ENCODE results near the gene SLIT3.

Gene SLIT3

DNA sequence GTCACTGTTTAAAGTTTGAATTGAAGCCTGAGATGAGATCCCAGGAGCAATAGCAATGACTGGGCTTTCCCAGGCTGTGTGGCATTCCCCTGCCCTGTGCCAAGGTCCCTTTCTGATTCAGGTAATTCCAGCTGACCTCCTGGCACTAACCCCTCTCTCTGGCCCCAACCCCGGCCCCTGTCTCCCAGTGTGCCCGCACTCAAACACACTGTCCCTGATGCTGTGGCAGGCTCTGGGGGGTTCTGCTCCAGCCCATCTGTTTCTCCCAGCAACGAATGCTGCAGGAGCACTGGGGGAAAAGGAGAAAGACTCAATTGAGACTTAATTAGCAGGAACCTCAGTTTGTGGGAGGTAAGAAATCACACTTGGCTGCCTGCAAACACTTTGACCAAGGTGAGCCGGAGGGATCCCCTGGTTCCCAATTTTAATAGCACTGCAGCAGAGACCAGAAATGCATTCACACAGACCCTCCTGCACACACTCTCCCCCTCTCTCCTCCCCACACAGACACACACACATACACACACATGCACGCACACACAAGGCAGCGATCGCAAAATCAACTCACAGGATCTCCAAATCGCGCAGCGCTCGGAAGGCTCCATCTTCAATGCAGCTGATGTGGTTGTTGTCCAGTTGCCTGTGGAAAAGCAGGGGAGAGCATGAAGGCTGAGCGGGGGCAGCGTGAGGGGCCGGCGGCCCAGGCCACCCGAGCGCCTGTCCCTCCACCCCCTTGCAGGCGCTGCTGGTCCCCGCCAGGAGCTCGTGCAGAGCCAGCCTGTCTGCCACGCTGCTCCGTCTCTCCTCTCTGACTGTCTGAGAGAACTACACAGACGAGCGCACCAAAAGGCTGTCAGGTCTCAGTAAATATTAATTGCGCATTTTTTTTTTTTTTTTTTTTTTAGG, 456.7 kb downstream of the SLIT3 start:
- H3K4me1 ChIP-seq (ENCODE audit: control insufficient read depth in 1 of 2, insufficient read depth in 2 of 2, low read length in 2 of 2): no peaks in the 10 kb centered on the region
- no peak overlapping the region for H3K4me3 ChIP-seq (ENCODE audit: low read depth in 1 of 2, low read length in 2 of 2)
- no peaks in the 10 kb centered on the region for H3K36me3 ChIP-seq (ENCODE audit: control insufficient read depth in 1 of 2, insufficient read depth in 2 of 2, low read length in 2 of 2)
- H3K27ac ChIP-seq (ENCODE audit: low read length): no peak overlapping the region
- H3K9me3 ChIP-seq (ENCODE audit: control insufficient read depth in 1 of 2, low read length in 2 of 2): no peaks in the 10 kb centered on the region
- no peaks in the 10 kb centered on the region for H3K27me3 ChIP-seq (ENCODE audit: low read depth, low read length)

DNA sequence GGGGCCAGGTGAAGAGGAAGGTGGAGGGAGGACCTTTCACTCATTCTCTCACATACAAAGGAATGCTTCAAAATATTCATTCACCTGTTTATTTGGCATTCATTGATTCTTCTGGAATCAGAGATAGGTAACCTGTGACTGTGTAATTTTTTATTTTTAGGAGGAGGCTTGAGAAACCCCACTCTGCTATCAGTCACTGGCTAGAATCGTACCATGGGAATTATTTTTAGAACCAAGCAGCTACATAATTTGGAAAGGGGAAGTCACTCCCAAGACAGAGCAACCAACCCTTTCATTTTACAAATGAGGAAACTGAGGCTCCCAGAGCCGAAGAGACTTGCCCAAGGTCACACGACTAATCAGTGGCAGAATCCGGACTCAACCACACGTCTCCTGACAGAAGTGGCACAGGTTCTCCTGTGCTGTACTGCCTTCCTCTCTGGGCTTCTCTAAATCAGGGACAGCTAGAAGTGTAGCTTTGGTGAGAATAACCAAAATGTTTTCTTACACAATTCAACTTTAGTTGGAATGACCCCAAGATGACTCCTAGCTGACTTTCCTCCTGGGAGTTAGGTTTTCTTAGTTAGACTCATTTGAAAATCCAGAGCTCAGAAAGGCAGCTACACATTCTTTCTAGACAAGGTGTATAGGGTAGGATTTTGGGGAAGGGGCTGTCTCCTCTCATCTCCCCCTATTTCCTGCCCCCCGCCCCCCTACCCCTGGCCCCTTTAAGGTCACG, 457.5 kb downstream of the SLIT3 start:
- H3K4me1 ChIP-seq (ENCODE audit: control insufficient read depth in 1 of 2, insufficient read depth in 2 of 2, low read length in 2 of 2): no peaks in the 10 kb centered on the region
- no peak overlapping the region for H3K4me3 ChIP-seq (ENCODE audit: low read depth in 1 of 2, low read length in 2 of 2)
- H3K27ac ChIP-seq (ENCODE audit: low read length): no peak overlapping the region
- no peaks in the 10 kb centered on the region for H3K27me3 ChIP-seq (ENCODE audit: low read depth, low read length)
- H3K9me3 ChIP-seq (ENCODE audit: control insufficient read depth in 1 of 2, low read length in 2 of 2): no peaks in the 10 kb centered on the region
- H3K36me3 ChIP-seq (ENCODE audit: control insufficient read depth in 1 of 2, insufficient read depth in 2 of 2, low read length in 2 of 2): no peaks in the 10 kb centered on the region

- no peaks in the 10 kb centered on the region for H3K36me3 ChIP-seq (ENCODE audit: control insufficient read depth in 1 of 2, insufficient read depth in 2 of 2, low read length in 2 of 2)
- H3K27me3 ChIP-seq (ENCODE audit: low read depth, low read length): no peaks in the 10 kb centered on the region
- no peak overlapping the region for H3K27ac ChIP-seq (ENCODE audit: low read length)
- no peak overlapping the region for H3K4me3 ChIP-seq (ENCODE audit: low read depth in 1 of 2, low read length in 2 of 2)
- H3K4me1 ChIP-seq (ENCODE audit: control insufficient read depth in 1 of 2, insufficient read depth in 2 of 2, low read length in 2 of 2): no peaks in the 10 kb centered on the region
- H3K9me3 ChIP-seq (ENCODE audit: control insufficient read depth in 1 of 2, low read length in 2 of 2): no peaks in the 10 kb centered on the region
These were observed 458.3 kb downstream of the SLIT3 start for GRCh38 chr5:168842571-168843205.

GRCh38 chr5:168837852-168838251, 463.1 kb downstream of the SLIT3 start:
- Histone ChIP-seq H3K27ac (ENCODE audit: low read length) (no peak overlapping the region), H3K27me3 (ENCODE audit: low read depth, low read length) (no peaks in the 10 kb centered on the region), H3K9me3 (ENCODE audit: control insufficient read depth in 1 of 2, low read length in 2 of 2) (no peaks in the 10 kb centered on the region), H3K4me1 (ENCODE audit: control insufficient read depth in 1 of 2, insufficient read depth in 2 of 2, low read length in 2 of 2) (no peaks in the 10 kb centered on the region), H3K36me3 (ENCODE audit: control insufficient read depth in 1 of 2, insufficient read depth in 2 of 2, low read length in 2 of 2) (no peaks in the 10 kb centered on the region), H3K4me3 (ENCODE audit: low read depth in 1 of 2, low read length in 2 of 2) (no peak overlapping the region)

DNA sequence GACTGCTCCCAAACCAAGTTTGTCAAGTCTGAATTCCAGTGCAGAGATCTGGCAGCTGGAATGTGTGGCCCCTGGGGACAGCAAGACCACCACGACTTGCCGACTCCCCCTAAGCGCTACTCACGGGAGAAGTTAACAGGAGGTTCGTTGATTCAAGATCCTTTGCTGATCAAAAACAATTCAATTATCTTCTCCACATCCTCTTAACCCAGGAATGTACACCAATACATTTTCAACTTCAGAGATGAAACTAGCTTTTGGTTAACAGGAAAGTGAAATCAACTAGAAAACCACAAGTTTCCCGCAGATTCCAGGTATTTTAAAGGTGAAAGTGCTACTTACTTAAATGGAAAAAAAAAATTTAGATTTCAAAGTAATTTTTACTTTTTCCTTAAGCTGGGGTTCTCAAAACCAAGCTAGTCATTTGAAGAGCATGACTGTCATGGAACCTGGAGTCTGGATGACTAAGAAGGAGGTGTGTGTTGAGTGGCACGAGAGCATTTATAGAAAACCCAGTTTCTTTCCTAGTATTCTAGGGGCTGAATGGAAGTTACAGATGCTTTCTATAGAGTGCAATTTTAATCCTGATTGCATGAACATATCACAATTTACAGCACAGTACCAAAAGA, 464.2 kb downstream of the SLIT3 start:
- H3K27me3 ChIP-seq (ENCODE audit: low read depth, low read length): no peaks in the 10 kb centered on the region
- no peaks in the 10 kb centered on the region for H3K9me3 ChIP-seq (ENCODE audit: control insufficient read depth in 1 of 2, low read length in 2 of 2)
- no peak overlapping the region for H3K4me3 ChIP-seq (ENCODE audit: low read depth in 1 of 2, low read length in 2 of 2)
- H3K4me1 ChIP-seq (ENCODE audit: control insufficient read depth in 1 of 2, insufficient read depth in 2 of 2, low read length in 2 of 2): no peaks in the 10 kb centered on the region
- H3K27ac ChIP-seq (ENCODE audit: low read length): no peak overlapping the region
- H3K36me3 ChIP-seq (ENCODE audit: control insufficient read depth in 1 of 2, insufficient read depth in 2 of 2, low read length in 2 of 2): no peaks in the 10 kb centered on the region

DNA sequence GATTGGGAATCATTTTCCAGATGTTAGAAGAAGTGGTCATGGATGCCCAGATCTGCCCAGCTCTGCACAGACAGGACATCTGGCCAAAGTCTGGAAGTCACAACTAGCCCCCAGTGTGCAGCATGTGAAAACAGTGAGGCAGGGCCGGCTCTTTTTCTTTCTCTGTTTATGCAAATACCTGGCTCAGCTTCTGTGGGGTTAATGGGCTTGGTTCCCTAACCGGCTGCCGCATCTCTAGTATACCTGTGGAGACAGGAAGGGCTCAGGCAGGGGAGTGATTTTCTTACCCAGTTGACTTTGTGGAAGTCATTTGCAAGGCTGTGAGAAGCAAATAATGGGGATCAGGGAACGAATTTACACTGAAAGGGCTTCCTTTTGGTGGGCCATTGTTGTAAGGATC, 467.0 kb downstream of the SLIT3 start:
- no peaks in the 10 kb centered on the region for H3K27me3 ChIP-seq (ENCODE audit: low read depth, low read length)
- H3K27ac ChIP-seq (ENCODE audit: low read length): no peak overlapping the region
- H3K4me3 ChIP-seq (ENCODE audit: low read depth in 1 of 2, low read length in 2 of 2): no peak overlapping the region
- H3K4me1 ChIP-seq (ENCODE audit: control insufficient read depth in 1 of 2, insufficient read depth in 2 of 2, low read length in 2 of 2): no peaks in the 10 kb centered on the region
- no peaks in the 10 kb centered on the region for H3K36me3 ChIP-seq (ENCODE audit: control insufficient read depth in 1 of 2, insufficient read depth in 2 of 2, low read length in 2 of 2)
- no peaks in the 10 kb centered on the region for H3K9me3 ChIP-seq (ENCODE audit: control insufficient read depth in 1 of 2, low read length in 2 of 2)

DNA sequence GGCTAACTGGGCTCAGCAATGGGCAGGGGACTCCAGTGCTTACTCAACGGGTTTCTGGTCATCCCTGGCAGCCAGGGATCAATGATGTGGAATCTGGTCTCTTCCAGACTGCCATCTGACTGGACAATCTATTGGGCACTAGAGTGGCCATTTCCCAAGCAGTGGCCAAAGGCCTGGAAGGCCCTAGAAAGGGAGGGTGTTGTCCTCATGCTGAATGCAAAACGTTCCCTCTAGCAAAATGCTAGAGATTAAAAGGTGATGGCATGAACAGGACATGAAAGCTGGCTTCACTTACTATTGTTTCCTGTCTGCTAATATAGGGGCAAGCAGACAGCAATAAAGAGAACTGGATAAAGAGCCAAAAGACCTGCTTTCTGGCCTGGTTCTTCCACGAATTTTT, 467.6 kb downstream of the SLIT3 start:
- no peak overlapping the region for H3K27ac ChIP-seq (ENCODE audit: low read length)
- no peaks in the 10 kb centered on the region for H3K36me3 ChIP-seq (ENCODE audit: control insufficient read depth in 1 of 2, insufficient read depth in 2 of 2, low read length in 2 of 2)
- H3K4me1 ChIP-seq (ENCODE audit: control insufficient read depth in 1 of 2, insufficient read depth in 2 of 2, low read length in 2 of 2): no peaks in the 10 kb centered on the region
- no peaks in the 10 kb centered on the region for H3K9me3 ChIP-seq (ENCODE audit: control insufficient read depth in 1 of 2, low read length in 2 of 2)
- H3K27me3 ChIP-seq (ENCODE audit: low read depth, low read length): no peaks in the 10 kb centered on the region
- H3K4me3 ChIP-seq (ENCODE audit: low read depth in 1 of 2, low read length in 2 of 2): no peak overlapping the region

GRCh38 chr5:168832308-168832707, 468.6 kb downstream of the SLIT3 start:
- no peak overlapping the region for H3K4me3 ChIP-seq (ENCODE audit: low read depth in 1 of 2, low read length in 2 of 2)
- no peaks in the 10 kb centered on the region for H3K4me1 ChIP-seq (ENCODE audit: control insufficient read depth in 1 of 2, insufficient read depth in 2 of 2, low read length in 2 of 2)
- no peak overlapping the region for H3K27ac ChIP-seq (ENCODE audit: low read length)
- no peaks in the 10 kb centered on the region for H3K36me3 ChIP-seq (ENCODE audit: control insufficient read depth in 1 of 2, insufficient read depth in 2 of 2, low read length in 2 of 2)
- no peaks in the 10 kb centered on the region for H3K27me3 ChIP-seq (ENCODE audit: low read depth, low read length)
- no peaks in the 10 kb centered on the region for H3K9me3 ChIP-seq (ENCODE audit: control insufficient read depth in 1 of 2, low read length in 2 of 2)

GRCh38 chr5:168831383-168831782, 469.6 kb downstream of the SLIT3 start:
- no peak overlapping the region for H3K27ac ChIP-seq (ENCODE audit: low read length)
- H3K27me3 ChIP-seq (ENCODE audit: low read depth, low read length): no peaks in the 10 kb centered on the region
- H3K36me3 ChIP-seq (ENCODE audit: control insufficient read depth in 1 of 2, insufficient read depth in 2 of 2, low read length in 2 of 2): no peaks in the 10 kb centered on the region
- H3K4me3 ChIP-seq (ENCODE audit: low read depth in 1 of 2, low read length in 2 of 2): no peak overlapping the region
- H3K9me3 ChIP-seq (ENCODE audit: control insufficient read depth in 1 of 2, low read length in 2 of 2): no peaks in the 10 kb centered on the region
- H3K4me1 ChIP-seq (ENCODE audit: control insufficient read depth in 1 of 2, insufficient read depth in 2 of 2, low read length in 2 of 2): no peaks in the 10 kb centered on the region

- no peaks in the 10 kb centered on the region for H3K27me3 ChIP-seq (ENCODE audit: low read depth, low read length)
- no peaks in the 10 kb centered on the region for H3K36me3 ChIP-seq (ENCODE audit: control insufficient read depth in 1 of 2, insufficient read depth in 2 of 2, low read length in 2 of 2)
- no peak overlapping the region for H3K27ac ChIP-seq (ENCODE audit: low read length)
- no peaks in the 10 kb centered on the region for H3K9me3 ChIP-seq (ENCODE audit: control insufficient read depth in 1 of 2, low read length in 2 of 2)
- H3K4me1 ChIP-seq (ENCODE audit: control insufficient read depth in 1 of 2, insufficient read depth in 2 of 2, low read length in 2 of 2): no peaks in the 10 kb centered on the region
- H3K4me3 ChIP-seq (ENCODE audit: low read depth in 1 of 2, low read length in 2 of 2): no peak overlapping the region
These were observed 470.1 kb downstream of the SLIT3 start for GRCh38 chr5:168830833-168831232.

- Histone ChIP-seq H3K36me3 (ENCODE audit: control insufficient read depth in 1 of 2, insufficient read depth in 2 of 2, low read length in 2 of 2) (no peaks in the 10 kb centered on the region), H3K9me3 (ENCODE audit: control insufficient read depth in 1 of 2, low read length in 2 of 2) (no peaks in the 10 kb centered on the region), H3K27me3 (ENCODE audit: low read depth, low read length) (no peaks in the 10 kb centered on the region), H3K4me1 (ENCODE audit: control insufficient read depth in 1 of 2, insufficient read depth in 2 of 2, low read length in 2 of 2) (no peaks in the 10 kb centered on the region), H3K27ac (ENCODE audit: low read length) (no peak overlapping the region), H3K4me3 (ENCODE audit: low read depth in 1 of 2, low read length in 2 of 2) (no peak overlapping the region)
These were observed 471.0 kb downstream of the SLIT3 start for GRCh38 chr5:168829922-168830417.
